ENCODE data around the gene GINS1.

The GINS1 gene

GRCh38 chr20:25407311-25408169, at the start of gene GINS1:
TSS of gene GINS1 (plus strand) at chr20:25407673. CDS start at chr20:25407821, 148 bp downstream.
- FAIRE-seq, result peak; percentile 94

- FAIRE-seq, result no peak
Observed at GRCh38 chr20:25360631-25361286, 46.7 kb upstream of the GINS1 start.

GRCh38 chr20:25361287-25361683, 46.2 kb upstream of the GINS1 start:
- no peak for FAIRE-seq

GRCh38 chr20:25364180-25364788, 43.2 kb upstream of the GINS1 start:
- no peak for FAIRE-seq

GRCh38 chr20:25364879-25365699, 42.4 kb upstream of the GINS1 start:
- no peak for FAIRE-seq

- FAIRE-seq, result no peak
Observed at GRCh38 chr20:25368526-25368925, 38.9 kb upstream of the GINS1 start.

- no peak for FAIRE-seq
Observed at GRCh38 chr20:25368976-25369375, 38.5 kb upstream of the GINS1 start.

GRCh38 chr20:25369529-25369928, 37.9 kb upstream of the GINS1 start:
- FAIRE-seq, result no peak

GRCh38 chr20:25369971-25370370, 37.5 kb upstream of the GINS1 start:
- no peak for FAIRE-seq

- no peak for FAIRE-seq
Observed at GRCh38 chr20:25372584-25373336, 34.7 kb upstream of the GINS1 start.

GRCh38 chr20:25374842-25375241, 32.6 kb upstream of the GINS1 start:
- no peak for FAIRE-seq

- FAIRE-seq, result no peak
Observed at GRCh38 chr20:25376236-25376635, 31.2 kb upstream of the GINS1 start.

GRCh38 chr20:25376886-25377285, 30.6 kb upstream of the GINS1 start:
- FAIRE-seq, result no peak

- FAIRE-seq, result no peak
Observed at GRCh38 chr20:25378189-25378883, 29.1 kb upstream of the GINS1 start.

GRCh38 chr20:25378884-25379733, 28.4 kb upstream of the GINS1 start:
- FAIRE-seq, result no peak

- no peak for FAIRE-seq
Observed at GRCh38 chr20:25380945-25381614, 26.4 kb upstream of the GINS1 start.

- no peak for FAIRE-seq
Observed at GRCh38 chr20:25382704-25383370, 24.6 kb upstream of the GINS1 start.

GRCh38 chr20:25389401-25389857, 18.0 kb upstream of the GINS1 start:
- no peak for FAIRE-seq

- FAIRE-seq, result no peak
Observed at GRCh38 chr20:25389858-25390537, 17.5 kb upstream of the GINS1 start.

All from G401.6 (cell line).